Mucosa of descending colon (tissue), 3 donors: ENCODE measurements around the gene CCDC181. TPM values are rescaled to one million over a fixed set of nuclear protein-coding genes. Genes with fewer than 3 reads are reported as not detected.

Experiments used
- ATAC-seq: fragments of 200-7000 bp; cut with Tn5 transposase; one replicate; pipeline ENCODE4 v1.9.1; 2020; ENCODE audit warnings: mild to moderate bottlenecking, moderate library complexity
- DNase-seq, 3 donors: peaks; one replicate each; pipeline ENCODE4 v3.0.0-alpha.2; 2020
- H3K36me3 ChIP-seq: fragments of 200-600 bp; one replicate; pipeline ENCODE4 v1.8.0; 2021; ENCODE audit warnings: low read depth, mild to moderate bottlenecking
- H3K4me1 ChIP-seq: fragments of 200-600 bp; one replicate; pipeline ENCODE4 v1.8.0; 2021; ENCODE audit warnings: low read depth, mild to moderate bottlenecking
- H3K4me3 ChIP-seq: fragments of 200-600 bp; one replicate; pipeline ENCODE4 v1.8.0; 2021; ENCODE audit warnings: mild to moderate bottlenecking
- H3K9me3 ChIP-seq: fragments of 200-600 bp; one replicate; pipeline ENCODE4 v1.8.0; 2021; ENCODE audit warnings: mild to moderate bottlenecking
- CTCF ChIP-seq: fragments of 200-600 bp; IDR thresholded peaks from one replicate; pipeline ENCODE4 v1.8.0; 2022; ENCODE audit warnings: antibody characterized with exemption, mild to moderate bottlenecking
- intact Hi-C, 2 donors: fragments of 100-400 bp; cut with DNase I in 1 of 2; cut with micrococcal nuclease in 1 of 2; formaldehyde crosslinking; loops; one replicate each; pipeline versions ENCODE4 v1.11.0 to v1.11.1; 2022; cut with DNase I, micrococcal nuclease
- total RNA-seq, 3 donors: library from RNA; stranded (reverse); fragmentation: NEBNext Ultra II Directional in 2 of 3; extraction: Animal tissue kit (Norgen Biotek cat#: 25700) in 2 of 3; gene quantifications; one replicate each; pipeline versions ENCODE4 v1.2.1 to v1.2.4, GENCODE V29; 2021 to 2023
- donor health status: DM: no; HTN: no; CAD: no; lungs with moderate emphysema.
- donor health status: DM: no; HTN: no; CAD: no.
- donor health status: DM: no; HTN: yes; CAD: no.

Gene CCDC181
- total RNA-seq, 3 donors from 2014 or later: 0.23 to 0.76 (median 0.27) TPM

- Histone ChIP-seq H3K4me3 (no peak overlapping the region), H3K36me3 (no peaks in the 10 kb centered on the region), H3K4me1 (no peaks in the 10 kb centered on the region), H3K9me3 (no peaks in the 10 kb centered on the region)
- TF ChIP-seq CTCF: no peak
- intact Hi-C loops: loop anchor here (5.0 kb wide), 2 partner anchors 73 to 78 kb away; no protein-coding TSS in a partner anchor
- ATAC-seq (no peak), DNase-seq (no peak)
These were observed 41.7 kb upstream of the CCDC181 start for GRCh38 chr1:169468982-169469381.

- H3K36me3 ChIP-seq: no peaks in the 10 kb centered on the region
- no peaks in the 10 kb centered on the region for H3K9me3 ChIP-seq
- no peak for ATAC-seq
- intact Hi-C loops: loop anchor here (5.0 kb wide), 2 partner anchors 76 to 81 kb away; no protein-coding TSS in a partner anchor
- no peaks in the 10 kb centered on the region for H3K4me1 ChIP-seq
- H3K4me3 ChIP-seq: no peak overlapping the region
- TF ChIP-seq CTCF: no peak
- peak in 1 of 3 donors; percentile 67 for DNase-seq
These were observed 39.3 kb upstream of the CCDC181 start for GRCh38 chr1:169466259-169467230.

- Histone ChIP-seq H3K4me3 (no peak overlapping the region), H3K9me3 (no peaks in the 10 kb centered on the region), H3K4me1 (no peaks in the 10 kb centered on the region), H3K36me3 (no peaks in the 10 kb centered on the region)
- TF ChIP-seq CTCF: no peak
- no peak for ATAC-seq
- intact Hi-C loops: loop anchor here (5.0 kb wide), 2 partner anchors 77 to 82 kb away; no protein-coding TSS in a partner anchor
- DNase-seq: no peak
These were observed 38.0 kb upstream of the CCDC181 start for GRCh38 chr1:169465281-169465680.

GRCh38 chr1:169462385-169462784, 35.1 kb upstream of the CCDC181 start:
- ATAC-seq (no peak), DNase-seq (no peak)
- H3K9me3 ChIP-seq: peaks cover 6% of the 10 kb centered on the region
- no peak overlapping the region for H3K4me3 ChIP-seq
- no peak for TF ChIP-seq CTCF
- no peaks in the 10 kb centered on the region for H3K4me1 ChIP-seq
- H3K36me3 ChIP-seq: no peaks in the 10 kb centered on the region
- intact Hi-C loops: no loop called here

- peaks cover 13% of the 10 kb centered on the region for H3K9me3 ChIP-seq
- intact Hi-C loops: no loop called here
- H3K4me1 ChIP-seq: no peaks in the 10 kb centered on the region
- DNase-seq (no peak), ATAC-seq (no peak)
- TF ChIP-seq CTCF: no peak
- H3K4me3 ChIP-seq: no peak overlapping the region
- H3K36me3 ChIP-seq: no peaks in the 10 kb centered on the region
These were observed 34.2 kb upstream of the CCDC181 start for GRCh38 chr1:169461390-169462000.
